Ammon's horn (tissue), 1 donor: Measurements from ENCODE around the gene HDAC6.
A peak's percentile ranks its signal among the peaks of the same experiment; 100 is the strongest.
"Not testable (repeated sequence)": the region's sequence is repeated elsewhere in the genome, so short reads cannot be mapped to it uniquely, and the experiment has no call there.

Source experiments
- DNase-seq: peaks from one replicate; pipeline ENCODE4 v3.0.0-alpha.2; 2016; ENCODE audit warnings: low spot score

HDAC6 gene

DNA sequence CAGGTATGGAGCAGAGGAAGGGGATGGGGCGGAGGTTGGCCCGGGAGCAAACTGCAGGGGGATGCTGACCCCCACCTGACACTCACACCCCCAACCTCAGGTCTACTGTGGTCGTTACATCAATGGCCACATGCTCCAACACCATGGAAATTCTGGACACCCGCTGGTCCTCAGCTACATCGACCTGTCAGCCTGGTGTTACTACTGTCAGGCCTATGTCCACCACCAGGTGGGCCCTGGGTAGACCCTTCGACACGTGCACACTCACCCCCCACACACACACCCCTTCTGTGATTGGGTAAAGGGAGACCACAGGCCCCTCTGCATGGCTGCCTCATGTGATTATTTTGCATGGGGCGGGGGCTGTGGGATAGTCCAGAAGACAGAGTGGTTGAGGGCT lies 22.2 kb downstream of the HDAC6 start:
- no peak for DNase-seq

GRCh38 chrX:48826135-48826875 lies 24.4 kb downstream of the HDAC6 start, which contains the start of gene ERAS:
TSS of gene ERAS (plus strand) at chrX:48826513. CDS start at chrX:48829124, 2,611 bp downstream.
- DNase-seq = no peak

- no peak for DNase-seq
These were observed 25.2 kb downstream of the HDAC6 start for GRCh38 chrX:48826876-48827653.

GRCh38 chrX:48827654-48827968 lies 25.7 kb downstream of the HDAC6 start:
- DNase-seq = no peak

GRCh38 chrX:48829016-48829735 lies 27.3 kb downstream of the HDAC6 start:
- DNase-seq = no peak

- no peak for DNase-seq
These were observed 29.5 kb downstream of the HDAC6 start for GRCh38 chrX:48831136-48831908.

DNA sequence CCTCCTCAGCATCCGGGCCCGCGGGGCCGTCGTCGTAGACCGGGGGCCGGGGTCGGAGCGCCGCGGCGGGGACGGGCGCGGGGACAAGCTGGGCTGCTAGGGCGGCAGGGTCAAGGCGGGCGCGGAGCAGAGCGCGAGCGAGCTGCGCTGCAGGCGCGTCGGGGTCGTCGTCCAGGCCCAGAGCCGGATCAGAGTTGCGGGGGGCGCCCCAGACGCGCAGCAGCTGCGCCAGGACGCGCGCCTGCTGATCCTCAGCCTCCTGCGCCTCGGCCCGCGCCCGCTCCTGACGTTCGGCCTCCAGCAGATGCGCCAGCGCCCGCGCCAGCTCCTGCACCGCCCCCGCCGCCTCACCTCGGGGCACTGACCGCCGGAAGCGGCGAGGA lies 30.0 kb downstream of the HDAC6 start:
- DNase-seq = no peak

GRCh38 chrX:48833542-48834138 lies 31.8 kb downstream of the HDAC6 start:
- DNase-seq = no peak

DNA sequence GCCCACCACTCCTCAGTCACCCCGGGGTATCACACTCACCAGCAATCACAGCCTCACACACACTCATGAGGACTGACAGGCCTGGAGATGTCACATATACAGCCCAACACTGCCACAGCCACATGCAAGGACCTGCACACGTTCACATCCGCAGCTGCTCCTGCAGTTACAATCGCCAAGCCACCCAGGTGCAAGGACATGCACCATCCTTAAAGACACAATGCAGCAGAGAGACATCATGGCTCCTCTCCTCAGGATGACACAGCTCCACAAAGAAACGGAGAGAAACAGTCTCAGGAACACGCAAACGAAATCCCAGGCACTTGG lies 32.5 kb downstream of the HDAC6 start:
- DNase-seq = peak; percentile 4

- DNase-seq = peak; percentile 26
These were observed 33.9 kb downstream of the HDAC6 start, which contains the start of gene PCSK1N for GRCh38 chrX:48835524-48836329. TSS of gene PCSK1N (minus strand) at chrX:48835610. CDS start at chrX:48835532, 78 bp downstream.

DNA sequence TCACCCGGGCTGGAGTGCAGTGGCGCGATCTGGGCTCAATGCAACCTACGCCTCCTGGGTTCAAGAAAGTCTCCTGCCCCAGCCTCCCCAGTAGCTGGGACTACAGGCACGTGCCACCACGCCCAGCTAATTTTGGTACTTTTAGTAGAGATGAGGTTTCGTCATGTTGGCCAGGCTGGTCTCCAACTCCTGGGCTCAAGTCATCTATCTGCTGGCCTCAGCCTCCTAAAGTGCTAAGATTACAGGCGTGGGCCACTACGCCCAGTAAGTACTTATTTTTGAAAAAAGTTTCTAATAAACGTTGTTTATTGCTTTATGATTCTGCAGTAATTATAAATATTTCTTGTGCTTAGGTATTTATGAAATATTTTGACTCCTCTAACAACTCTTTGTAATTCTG lies 37.8 kb downstream of the HDAC6 start:
- no peak for DNase-seq

DNA sequence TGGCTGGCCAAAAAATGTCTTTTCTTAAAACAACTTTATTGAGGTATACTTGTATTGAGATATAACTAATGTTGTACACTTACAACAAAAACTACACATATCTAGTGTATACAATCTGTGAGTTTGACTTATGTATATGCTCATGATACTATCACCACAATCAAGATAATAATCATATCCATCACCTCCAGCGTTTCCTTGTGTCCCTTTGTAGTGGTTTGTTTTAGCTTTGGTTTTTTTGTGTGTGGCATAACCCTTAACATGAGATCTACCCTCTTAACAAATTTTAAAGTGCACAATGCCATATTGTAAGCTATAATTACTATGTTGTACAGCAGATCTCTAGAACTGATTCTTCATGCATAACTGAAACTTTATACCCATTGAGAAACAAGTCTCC lies 47.0 kb downstream of the HDAC6 start:
- no peak for DNase-seq

DNA sequence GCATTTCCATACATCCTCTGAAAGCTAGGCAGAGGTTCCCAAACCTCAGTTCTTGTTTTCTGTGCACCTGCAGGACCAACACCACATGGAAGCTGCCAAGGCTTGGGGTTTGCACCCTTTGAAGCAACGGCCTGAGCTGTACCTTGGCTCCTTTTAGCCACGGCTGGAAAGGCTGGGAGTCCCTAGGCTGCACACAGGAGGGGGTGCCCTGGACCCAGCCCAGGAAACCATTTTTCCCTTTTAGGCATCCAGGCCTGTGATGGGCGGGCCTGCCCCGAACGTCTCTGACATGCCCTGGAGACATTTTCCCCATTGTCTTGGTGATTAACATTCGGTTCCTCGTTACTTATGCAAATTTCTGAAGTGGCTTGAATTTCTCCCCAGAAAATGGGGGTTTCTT lies 51.0 kb downstream of the HDAC6 start:
- no peak for DNase-seq

DNA sequence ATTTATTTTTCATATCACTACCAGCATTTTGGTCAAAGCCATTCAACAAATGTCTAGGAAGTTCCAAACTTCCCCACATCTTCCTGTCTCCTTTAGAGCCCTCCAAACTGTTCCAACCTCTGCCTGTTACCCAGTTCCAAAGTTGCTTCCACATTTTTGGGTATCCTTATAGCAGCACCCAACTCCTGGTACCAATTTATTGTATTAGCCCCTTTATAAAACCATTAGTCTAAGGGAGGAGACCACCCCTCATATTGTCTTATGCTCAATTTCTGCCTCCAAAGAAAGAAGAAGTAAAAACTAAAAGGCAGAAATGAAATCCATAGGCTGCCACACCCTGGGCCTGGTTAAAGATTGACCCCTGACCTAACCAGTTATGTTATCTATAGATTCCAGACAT lies 51.6 kb downstream of the HDAC6 start:
- DNase-seq = not testable (repeated sequence)

DNA sequence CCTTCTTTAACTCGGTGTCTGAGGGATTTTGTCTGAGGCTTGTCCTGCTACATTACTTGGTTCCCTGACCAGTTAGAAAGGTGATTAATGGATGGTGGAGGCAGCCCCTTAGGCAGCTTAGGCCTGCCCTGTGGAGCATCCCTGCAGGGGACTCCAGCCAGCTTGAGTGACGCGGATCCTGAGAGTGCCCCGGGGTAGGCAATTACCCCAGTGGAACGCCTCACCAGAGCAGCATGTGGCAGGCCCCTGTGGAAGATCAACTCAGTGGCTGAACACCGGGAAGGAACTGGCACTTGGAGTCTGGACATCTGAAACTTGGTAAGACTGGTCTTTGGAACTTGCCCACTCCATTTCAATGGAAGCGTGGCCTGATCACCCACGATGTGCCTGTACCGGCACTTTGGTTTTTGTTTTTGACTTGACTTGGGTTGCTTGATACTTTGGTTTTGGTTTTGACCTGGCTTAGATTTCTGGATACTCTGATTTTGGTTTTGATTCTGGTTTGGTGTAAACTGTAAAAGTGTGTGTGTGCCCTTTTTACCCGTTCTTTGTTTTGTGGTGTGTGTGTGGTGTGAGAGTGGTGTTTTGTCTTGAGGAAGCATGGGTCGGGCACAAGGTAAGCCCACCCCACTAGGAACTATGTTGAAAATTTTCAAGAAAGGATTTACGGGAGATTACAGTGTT lies 52.4 kb downstream of the HDAC6 start:
- DNase-seq = not testable (repeated sequence)

GRCh38 chrX:48854898-48855297 lies 53.0 kb downstream of the HDAC6 start:
- no peak for DNase-seq

DNA sequence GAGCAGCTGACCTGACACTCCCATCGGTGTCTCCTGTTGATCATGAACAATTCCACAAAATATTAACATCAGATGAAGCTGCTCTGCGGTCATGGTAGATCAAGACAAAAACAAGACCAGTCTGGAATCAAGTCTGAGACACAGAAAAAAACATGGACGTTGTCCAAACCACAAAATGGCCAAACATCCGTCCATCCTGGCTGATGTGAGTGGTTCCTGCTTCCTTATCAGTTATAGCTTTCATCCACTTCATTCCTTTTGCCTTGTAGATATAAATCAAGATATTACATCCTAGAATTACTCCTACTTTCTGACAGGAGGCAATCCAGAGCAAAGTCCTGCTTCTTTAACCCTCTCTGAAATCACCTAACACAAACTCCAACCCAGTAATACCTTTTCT lies 62.3 kb downstream of the HDAC6 start:
- no peak for DNase-seq

DNA sequence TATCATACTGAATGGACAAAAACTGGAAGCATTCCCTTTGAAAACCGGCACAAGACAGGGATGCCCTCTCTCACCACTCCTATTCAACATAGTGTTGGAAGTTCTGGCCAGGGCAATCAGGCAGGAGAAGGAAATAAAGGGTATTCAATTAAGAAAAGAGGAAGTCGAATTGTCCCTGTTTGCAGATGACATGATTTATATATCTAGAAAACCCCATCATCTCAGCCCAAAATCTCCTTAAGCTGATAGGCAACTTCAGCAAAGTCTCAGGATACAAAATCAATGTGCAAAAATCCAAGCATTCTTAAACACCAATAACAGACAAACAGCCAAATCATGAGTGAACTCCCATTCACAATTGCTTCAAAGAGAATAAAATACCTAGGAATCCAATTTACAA lies 70.2 kb downstream of the HDAC6 start:
- DNase-seq = not testable (repeated sequence)
